ENCODE data around the gene TCF15.

DNA sequence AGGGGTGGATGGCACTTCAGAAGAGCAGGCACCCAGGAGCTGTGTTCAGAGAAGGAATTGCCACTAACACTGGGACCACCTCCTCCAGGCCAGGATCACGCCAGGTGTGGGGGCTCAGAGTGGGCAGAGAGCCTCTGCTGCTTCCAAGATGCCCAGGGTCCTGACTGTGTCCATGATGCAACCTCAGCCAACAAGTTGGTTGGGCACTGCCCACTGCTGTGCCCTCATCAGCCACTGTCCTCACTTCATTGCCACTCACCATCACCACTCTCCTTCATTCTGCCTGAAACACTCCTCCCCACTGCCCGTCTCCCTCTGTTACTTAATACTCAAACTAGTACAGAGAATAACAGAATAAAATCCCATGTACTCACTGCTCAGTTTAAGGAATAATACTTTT lies 16.5 kb upstream of the TCF15 start:
- TF ChIP-seq CTCF (IDR thresholded peaks at IDR 0.05) (no peak), POLR2A (IDR thresholded peaks at IDR 0.05) (no peak), POLR2AphosphoS5 (IDR thresholded peaks at IDR 0.05) (no peak)
